Measurements from ENCODE around the gene CFB.

GRCh38 chr6:31945507-31946369 is at the start of gene CFB:
- TF ChIP-seq CTCF (conservative IDR thresholded peaks at IDR 0.05; ENCODE audit: low read length) (no peak), EZH2phosphoT487 (IDR thresholded peaks at IDR 0.05; ENCODE audit: borderline replicate concordance) (no peak)

All from Loucy (cell line).